ENCODE measurements around the gene PTPRG.

GRCh38 chr3:61583890-61584875 is 22.8 kb downstream of the PTPRG start:
- TF ChIP-seq CTCF (IDR thresholded peaks at IDR 0.05; ENCODE audit: poor library complexity) (no peak), EZH2 (IDR thresholded peaks at IDR 0.05; ENCODE audit: borderline replicate concordance) (no peak), EZH2phosphoT487 (IDR thresholded peaks at IDR 0.05; ENCODE audit: low read depth, severe bottlenecking, unreplicated experiment) (no peak)
